ENCODE measurements around the gene MEGF9. TPM values are rescaled to one million over a fixed set of nuclear protein-coding genes. Genes with fewer than 3 reads are reported as not detected.
A peak's percentile ranks its signal among the peaks of the same experiment; 100 is the strongest.

The MEGF9 gene
- total and polyA plus RNA-seq, 2 of the 13 experiments (the other 11 are each of a cell fraction or from before 2014, with no cell fraction given), result 3.1 to 3.3 TPM

DNA sequence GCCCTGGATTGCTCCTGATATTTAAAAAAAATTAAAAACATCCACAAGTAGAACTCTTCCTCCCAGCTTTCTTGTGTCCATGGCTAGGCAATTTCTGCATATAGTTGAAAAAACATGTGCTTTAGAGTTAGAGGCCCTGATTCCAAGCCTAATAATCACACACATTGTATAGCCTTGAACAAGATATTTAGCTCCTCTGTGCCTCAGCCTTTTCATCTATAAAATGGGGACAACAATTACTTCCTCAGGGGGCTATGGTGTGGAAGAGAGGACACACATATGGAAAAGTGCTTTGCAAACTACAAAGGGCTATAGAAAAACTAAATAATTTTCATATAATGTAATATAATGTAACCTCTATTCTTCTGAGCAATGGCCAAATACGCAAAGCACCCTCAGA, 111.3 kb downstream of the MEGF9 start:
- Histone ChIP-seq H3K4me1 (ENCODE audit: insufficient read depth, low read length) (peaks cover 8% of the 10 kb centered on the region), H3K9ac (ENCODE audit: insufficient read depth, low read depth, low read length) (no peak overlapping the region), H3K27ac (ENCODE audit: extremely low read length, insufficient read depth, low read length) (no peak overlapping the region), H3K79me2 (ENCODE audit: insufficient read depth, low read length) (no peaks in the 10 kb centered on the region), H3K4me2 (ENCODE audit: low read depth, low read length) (no peak overlapping the region), H2AFZ (ENCODE audit: low read length) (no peak overlapping the region), H3K9me3 (ENCODE audit: low read length) (no peaks in the 10 kb centered on the region), H4K20me1 (ENCODE audit: insufficient read depth, low read length) (no peaks in the 10 kb centered on the region), H3K27me3 (ENCODE audit: control insufficient read depth in 1 of 2, insufficient read depth in 2 of 2, low read length in 2 of 2) (no peaks in the 10 kb centered on the region), H3K4me3 (replicated peaks in 1 of 3; ENCODE audit: insufficient read depth in 1 of 3, low read depth in 2 of 3, low read length in 3 of 3) (no peak overlapping the region), H3K36me3 (replicated peaks in 1 of 2; ENCODE audit: control insufficient read depth in 1 of 2, insufficient read depth in 2 of 2, low read length in 2 of 2) (peaks cover 0 to 12% of the 10 kb centered on the region in 2 experiments; a peak in 1 of 5 replicates)
- ChIA-PET CTCF (ENCODE audit: low intra/inter-chr PET ratio, low total read pairs) (no interaction called here), POLR2A (no interaction called here)
- in situ Hi-C loops (cut with HindIII; ENCODE audit: extremely low pct_ligation_motif_present, low pct_unique_long_range_greater_than_20kb) (no loop called here), intact Hi-C loops (cut with micrococcal nuclease; ENCODE audit: unreplicated experiment) (no loop called here)
- 100% methylated on average over 1 of the region's 1 CpG for WGBS (ENCODE audit: low lambda C conversion rate)
- TF ChIP-seq ZNF629 (CRISPR knock-in tag; conservative IDR thresholded peaks at IDR 0.05) (peak; percentile 56), ZNF800 (CRISPR knock-in tag; IDR thresholded peaks at IDR 0.05) (no peak)
- DNase-seq (ENCODE audit: low spot score), result no peak
- no peak for ATAC-seq
- FAIRE-seq, result no peak
- BruUV-seq (replicated peaks), result no TSS peak

DNA sequence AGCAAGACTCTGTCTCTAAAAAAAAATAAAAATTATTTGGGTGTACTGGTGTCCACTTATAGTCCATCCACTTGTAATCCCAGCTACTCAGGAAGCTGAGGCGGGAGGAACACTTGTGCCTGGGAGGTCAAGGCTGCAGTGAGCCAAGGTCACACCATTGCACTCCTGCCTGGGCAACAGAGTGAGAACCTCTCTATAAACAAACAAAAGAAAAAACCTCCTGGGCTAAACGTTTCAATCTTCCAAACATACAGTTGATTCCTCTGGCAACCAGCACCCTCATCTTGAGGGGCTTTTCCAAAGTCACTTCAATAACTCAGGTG, 120.4 kb downstream of the MEGF9 start:
- Histone ChIP-seq H3K27me3 (ENCODE audit: control insufficient read depth in 1 of 2, insufficient read depth in 2 of 2, low read length in 2 of 2) (no peaks in the 10 kb centered on the region), H3K4me3 (replicated peaks in 1 of 3; ENCODE audit: insufficient read depth in 1 of 3, low read depth in 2 of 3, low read length in 3 of 3) (no peak overlapping the region), H3K36me3 (replicated peaks in 1 of 2; ENCODE audit: control insufficient read depth in 1 of 2, insufficient read depth in 2 of 2, low read length in 2 of 2) (no peaks in the 10 kb centered on the region), H3K9me3 (ENCODE audit: low read length) (no peaks in the 10 kb centered on the region), H3K4me1 (ENCODE audit: insufficient read depth, low read length) (peaks cover 24% of the 10 kb centered on the region), H3K27ac (ENCODE audit: extremely low read length, insufficient read depth, low read length) (no peak overlapping the region), H3K79me2 (ENCODE audit: insufficient read depth, low read length) (no peaks in the 10 kb centered on the region), H4K20me1 (ENCODE audit: insufficient read depth, low read length) (no peaks in the 10 kb centered on the region), H3K4me2 (ENCODE audit: low read depth, low read length) (peak overlapping the region; percentile 7; the same call in 1 of the 2 replicates), H2AFZ (ENCODE audit: low read length) (no peak overlapping the region), H3K9ac (ENCODE audit: insufficient read depth, low read depth, low read length) (no peak overlapping the region)
- ChIA-PET POLR2A (interaction anchor here (0.9 to 1.8 kb wide), 3 partner anchors 14 to 117 kb away, joined by 3 to 6 read pairs (median 3); partner anchors contain the start of gene CDK5RAP2), CTCF (ENCODE audit: low intra/inter-chr PET ratio, low total read pairs) (no interaction called here)
- intact Hi-C loops (cut with micrococcal nuclease; ENCODE audit: unreplicated experiment), result no loop called here
- in situ Hi-C loops (cut with HindIII; ENCODE audit: extremely low pct_ligation_motif_present, low pct_unique_long_range_greater_than_20kb), result no loop called here
- FAIRE-seq (peak; percentile 36), ATAC-seq (peak; percentile 35; the same call in 2 of the 3 replicates), DNase-seq (ENCODE audit: low spot score) (no peak)
- no TSS peak for BruUV-seq (replicated peaks)
- 6% methylated on average over 2 of the region's 2 CpGs for WGBS (ENCODE audit: low lambda C conversion rate)
- TF ChIP-seq, protein P1, sequence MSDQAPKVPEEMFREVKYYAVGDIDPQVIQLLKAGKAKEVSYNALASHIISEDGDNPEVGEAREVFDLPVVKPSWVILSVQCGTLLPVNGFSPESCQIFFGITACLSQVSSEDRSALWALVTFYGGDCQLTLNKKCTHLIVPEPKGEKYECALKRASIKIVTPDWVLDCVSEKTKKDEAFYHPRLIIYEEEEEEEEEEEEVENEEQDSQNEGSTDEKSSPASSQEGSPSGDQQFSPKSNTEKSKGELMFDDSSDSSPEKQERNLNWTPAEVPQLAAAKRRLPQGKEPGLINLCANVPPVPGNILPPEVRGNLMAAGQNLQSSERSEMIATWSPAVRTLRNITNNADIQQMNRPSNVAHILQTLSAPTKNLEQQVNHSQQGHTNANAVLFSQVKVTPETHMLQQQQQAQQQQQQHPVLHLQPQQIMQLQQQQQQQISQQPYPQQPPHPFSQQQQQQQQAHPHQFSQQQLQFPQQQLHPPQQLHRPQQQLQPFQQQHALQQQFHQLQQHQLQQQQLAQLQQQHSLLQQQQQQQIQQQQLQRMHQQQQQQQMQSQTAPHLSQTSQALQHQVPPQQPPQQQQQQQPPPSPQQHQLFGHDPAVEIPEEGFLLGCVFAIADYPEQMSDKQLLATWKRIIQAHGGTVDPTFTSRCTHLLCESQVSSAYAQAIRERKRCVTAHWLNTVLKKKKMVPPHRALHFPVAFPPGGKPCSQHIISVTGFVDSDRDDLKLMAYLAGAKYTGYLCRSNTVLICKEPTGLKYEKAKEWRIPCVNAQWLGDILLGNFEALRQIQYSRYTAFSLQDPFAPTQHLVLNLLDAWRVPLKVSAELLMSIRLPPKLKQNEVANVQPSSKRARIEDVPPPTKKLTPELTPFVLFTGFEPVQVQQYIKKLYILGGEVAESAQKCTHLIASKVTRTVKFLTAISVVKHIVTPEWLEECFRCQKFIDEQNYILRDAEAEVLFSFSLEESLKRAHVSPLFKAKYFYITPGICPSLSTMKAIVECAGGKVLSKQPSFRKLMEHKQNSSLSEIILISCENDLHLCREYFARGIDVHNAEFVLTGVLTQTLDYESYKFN (CRISPR knock-in tag; conservative IDR thresholded peaks at IDR 0.05), result 0 out of 2 replicates have a peak, but pooled peaks have one; percentile 15
- TF ChIP-seq, protein P2, sequence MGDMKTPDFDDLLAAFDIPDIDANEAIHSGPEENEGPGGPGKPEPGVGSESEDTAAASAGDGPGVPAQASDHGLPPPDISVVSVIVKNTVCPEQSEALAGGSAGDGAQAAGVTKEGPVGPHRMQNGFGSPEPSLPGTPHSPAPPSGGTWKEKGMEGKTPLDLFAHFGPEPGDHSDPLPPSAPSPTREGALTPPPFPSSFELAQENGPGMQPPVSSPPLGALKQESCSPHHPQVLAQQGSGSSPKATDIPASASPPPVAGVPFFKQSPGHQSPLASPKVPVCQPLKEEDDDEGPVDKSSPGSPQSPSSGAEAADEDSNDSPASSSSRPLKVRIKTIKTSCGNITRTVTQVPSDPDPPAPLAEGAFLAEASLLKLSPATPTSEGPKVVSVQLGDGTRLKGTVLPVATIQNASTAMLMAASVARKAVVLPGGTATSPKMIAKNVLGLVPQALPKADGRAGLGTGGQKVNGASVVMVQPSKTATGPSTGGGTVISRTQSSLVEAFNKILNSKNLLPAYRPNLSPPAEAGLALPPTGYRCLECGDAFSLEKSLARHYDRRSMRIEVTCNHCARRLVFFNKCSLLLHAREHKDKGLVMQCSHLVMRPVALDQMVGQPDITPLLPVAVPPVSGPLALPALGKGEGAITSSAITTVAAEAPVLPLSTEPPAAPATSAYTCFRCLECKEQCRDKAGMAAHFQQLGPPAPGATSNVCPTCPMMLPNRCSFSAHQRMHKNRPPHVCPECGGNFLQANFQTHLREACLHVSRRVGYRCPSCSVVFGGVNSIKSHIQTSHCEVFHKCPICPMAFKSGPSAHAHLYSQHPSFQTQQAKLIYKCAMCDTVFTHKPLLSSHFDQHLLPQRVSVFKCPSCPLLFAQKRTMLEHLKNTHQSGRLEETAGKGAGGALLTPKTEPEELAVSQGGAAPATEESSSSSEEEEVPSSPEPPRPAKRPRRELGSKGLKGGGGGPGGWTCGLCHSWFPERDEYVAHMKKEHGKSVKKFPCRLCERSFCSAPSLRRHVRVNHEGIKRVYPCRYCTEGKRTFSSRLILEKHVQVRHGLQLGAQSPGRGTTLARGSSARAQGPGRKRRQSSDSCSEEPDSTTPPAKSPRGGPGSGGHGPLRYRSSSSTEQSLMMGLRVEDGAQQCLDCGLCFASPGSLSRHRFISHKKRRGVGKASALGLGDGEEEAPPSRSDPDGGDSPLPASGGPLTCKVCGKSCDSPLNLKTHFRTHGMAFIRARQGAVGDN (CRISPR knock-in tag; IDR thresholded peaks at IDR 0.05), result no peak
- peak; percentile 71 for TF ChIP-seq NR2F6 (IDR thresholded peaks at IDR 0.05)
- TF ChIP-seq NR2F6 (CRISPR knock-in tag; IDR thresholded peaks at IDR 0.05), result peak; percentile 72
